ENCODE results near the gene TP53TG5. TPM values are rescaled to one million over a fixed set of nuclear protein-coding genes. Genes with fewer than 3 reads are reported as not detected.

The TP53TG5 gene
- total and polyA plus RNA-seq, 2 donors (not counting 1 experiment from before 2014, with no cell fraction given): 0.14 TPM; not detected in 1

- H3K27ac ChIP-seq (ENCODE audit: insufficient read depth, low read length): no peak overlapping the region
- H3K4me1 ChIP-seq (ENCODE audit: control insufficient read depth, extremely low read depth, insufficient read depth, low read length): peaks cover 2% of the 10 kb centered on the region
- peaks cover 16% of the 10 kb centered on the region for H3K36me3 ChIP-seq (ENCODE audit: control insufficient read depth, insufficient read depth, low read length)
- no peak overlapping the region for H3K4me3 ChIP-seq (replicated peaks in 1 of 4; ENCODE audit: control extremely low read depth in 1 of 4, insufficient read depth in 1 of 4, low read depth in 3 of 4, low read length in 4 of 4)
- no peak overlapping the region for H3K9ac ChIP-seq (ENCODE audit: insufficient read depth, low read length)
- DNase-seq (ENCODE audit: low read depth in 2 of 2): no peak
- peaks cover 14% of the 10 kb centered on the region for H3K79me2 ChIP-seq (ENCODE audit: control insufficient read depth, insufficient read depth, low read length)
- no peaks in the 10 kb centered on the region for H4K20me1 ChIP-seq (ENCODE audit: control insufficient read depth, extremely low read depth, insufficient read depth, low read length)
- H2AFZ ChIP-seq (ENCODE audit: low read length): no peak overlapping the region
- no peak for TF ChIP-seq EZH2 (IDR thresholded peaks at IDR 0.05; ENCODE audit: low read length, missing control alignments)
- TF ChIP-seq, protein P1, sequence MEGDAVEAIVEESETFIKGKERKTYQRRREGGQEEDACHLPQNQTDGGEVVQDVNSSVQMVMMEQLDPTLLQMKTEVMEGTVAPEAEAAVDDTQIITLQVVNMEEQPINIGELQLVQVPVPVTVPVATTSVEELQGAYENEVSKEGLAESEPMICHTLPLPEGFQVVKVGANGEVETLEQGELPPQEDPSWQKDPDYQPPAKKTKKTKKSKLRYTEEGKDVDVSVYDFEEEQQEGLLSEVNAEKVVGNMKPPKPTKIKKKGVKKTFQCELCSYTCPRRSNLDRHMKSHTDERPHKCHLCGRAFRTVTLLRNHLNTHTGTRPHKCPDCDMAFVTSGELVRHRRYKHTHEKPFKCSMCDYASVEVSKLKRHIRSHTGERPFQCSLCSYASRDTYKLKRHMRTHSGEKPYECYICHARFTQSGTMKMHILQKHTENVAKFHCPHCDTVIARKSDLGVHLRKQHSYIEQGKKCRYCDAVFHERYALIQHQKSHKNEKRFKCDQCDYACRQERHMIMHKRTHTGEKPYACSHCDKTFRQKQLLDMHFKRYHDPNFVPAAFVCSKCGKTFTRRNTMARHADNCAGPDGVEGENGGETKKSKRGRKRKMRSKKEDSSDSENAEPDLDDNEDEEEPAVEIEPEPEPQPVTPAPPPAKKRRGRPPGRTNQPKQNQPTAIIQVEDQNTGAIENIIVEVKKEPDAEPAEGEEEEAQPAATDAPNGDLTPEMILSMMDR (conservative IDR thresholded peaks at IDR 0.05 in 1 of 2, IDR thresholded peaks at IDR 0.05 in 1 of 2; ENCODE audit: low read depth in 1 of 2, low read length in 2 of 2): no peak
- H3K27me3 ChIP-seq (ENCODE audit: control insufficient read depth, insufficient read depth, low read length): no peaks in the 10 kb centered on the region
- H3K4me2 ChIP-seq (ENCODE audit: extremely low read depth, insufficient read depth, low read length): no peak overlapping the region
- no peaks in the 10 kb centered on the region for H3K9me3 ChIP-seq (ENCODE audit: control insufficient read depth, insufficient read depth, low read depth, low read length)
These were observed 11.0 kb downstream of the TP53TG5 start for GRCh38 chr20:45367126-45367525.

- no peaks in the 10 kb centered on the region for H4K20me1 ChIP-seq (ENCODE audit: control insufficient read depth, extremely low read depth, insufficient read depth, low read length)
- peaks cover 16% of the 10 kb centered on the region for H3K36me3 ChIP-seq (ENCODE audit: control insufficient read depth, insufficient read depth, low read length)
- H3K9ac ChIP-seq (ENCODE audit: insufficient read depth, low read length): no peak overlapping the region
- no peak overlapping the region for H3K27ac ChIP-seq (ENCODE audit: insufficient read depth, low read length)
- H3K4me3 ChIP-seq (replicated peaks in 1 of 4; ENCODE audit: control extremely low read depth in 1 of 4, insufficient read depth in 1 of 4, low read depth in 3 of 4, low read length in 4 of 4): no peak overlapping the region
- TF ChIP-seq EZH2 (IDR thresholded peaks at IDR 0.05; ENCODE audit: low read length, missing control alignments): no peak
- TF ChIP-seq, protein P1 (conservative IDR thresholded peaks at IDR 0.05 in 1 of 2, IDR thresholded peaks at IDR 0.05 in 1 of 2; ENCODE audit: low read depth in 1 of 2, low read length in 2 of 2): no peak
- peaks cover 2% of the 10 kb centered on the region for H3K4me1 ChIP-seq (ENCODE audit: control insufficient read depth, extremely low read depth, insufficient read depth, low read length)
- peaks cover 14% of the 10 kb centered on the region for H3K79me2 ChIP-seq (ENCODE audit: control insufficient read depth, insufficient read depth, low read length)
- no peaks in the 10 kb centered on the region for H3K9me3 ChIP-seq (ENCODE audit: control insufficient read depth, insufficient read depth, low read depth, low read length)
- DNase-seq (ENCODE audit: low read depth in 2 of 2): no peak
- no peaks in the 10 kb centered on the region for H3K27me3 ChIP-seq (ENCODE audit: control insufficient read depth, insufficient read depth, low read length)
- no peak overlapping the region for H3K4me2 ChIP-seq (ENCODE audit: extremely low read depth, insufficient read depth, low read length)
- H2AFZ ChIP-seq (ENCODE audit: low read length): no peak overlapping the region
These were observed 11.5 kb downstream of the TP53TG5 start for GRCh38 chr20:45366631-45367030.

- Histone ChIP-seq H3K79me2 (ENCODE audit: control insufficient read depth, insufficient read depth, low read length) (peaks cover 14% of the 10 kb centered on the region), H3K27me3 (ENCODE audit: control insufficient read depth, insufficient read depth, low read length) (no peaks in the 10 kb centered on the region), H3K36me3 (ENCODE audit: control insufficient read depth, insufficient read depth, low read length) (peaks cover 16% of the 10 kb centered on the region), H3K27ac (ENCODE audit: insufficient read depth, low read length) (no peak overlapping the region), H3K4me2 (ENCODE audit: extremely low read depth, insufficient read depth, low read length) (no peak overlapping the region), H3K4me1 (ENCODE audit: control insufficient read depth, extremely low read depth, insufficient read depth, low read length) (peaks cover 2% of the 10 kb centered on the region), H3K9ac (ENCODE audit: insufficient read depth, low read length) (no peak overlapping the region), H2AFZ (ENCODE audit: low read length) (no peak overlapping the region), H3K9me3 (ENCODE audit: control insufficient read depth, insufficient read depth, low read depth, low read length) (no peaks in the 10 kb centered on the region), H4K20me1 (ENCODE audit: control insufficient read depth, extremely low read depth, insufficient read depth, low read length) (no peaks in the 10 kb centered on the region), H3K4me3 (replicated peaks in 1 of 4; ENCODE audit: control extremely low read depth in 1 of 4, insufficient read depth in 1 of 4, low read depth in 3 of 4, low read length in 4 of 4) (no peak overlapping the region)
- DNase-seq (ENCODE audit: low read depth in 2 of 2): no peak
- TF ChIP-seq EZH2 (IDR thresholded peaks at IDR 0.05; ENCODE audit: low read length, missing control alignments): no peak
- TF ChIP-seq, protein P1 (conservative IDR thresholded peaks at IDR 0.05 in 1 of 2, IDR thresholded peaks at IDR 0.05 in 1 of 2; ENCODE audit: low read depth in 1 of 2, low read length in 2 of 2): no peak
These were observed 11.9 kb downstream of the TP53TG5 start for GRCh38 chr20:45366192-45366591.

Measured in fibroblast of lung (primary cell).